Activated gamma-delta T cell treated with anti-CD3 and anti-CD28 coated beads, Interleukin-2, amount 50 U/mL, for 16 hours (primary cell): Measurements from ENCODE around the gene MICAL3.

Experiments used
- DNase-seq: peaks from one replicate; pipeline ENCODE4 v3.0.0-alpha.2; 2020; ENCODE audit warnings: low read depth

The MICAL3 gene

DNA sequence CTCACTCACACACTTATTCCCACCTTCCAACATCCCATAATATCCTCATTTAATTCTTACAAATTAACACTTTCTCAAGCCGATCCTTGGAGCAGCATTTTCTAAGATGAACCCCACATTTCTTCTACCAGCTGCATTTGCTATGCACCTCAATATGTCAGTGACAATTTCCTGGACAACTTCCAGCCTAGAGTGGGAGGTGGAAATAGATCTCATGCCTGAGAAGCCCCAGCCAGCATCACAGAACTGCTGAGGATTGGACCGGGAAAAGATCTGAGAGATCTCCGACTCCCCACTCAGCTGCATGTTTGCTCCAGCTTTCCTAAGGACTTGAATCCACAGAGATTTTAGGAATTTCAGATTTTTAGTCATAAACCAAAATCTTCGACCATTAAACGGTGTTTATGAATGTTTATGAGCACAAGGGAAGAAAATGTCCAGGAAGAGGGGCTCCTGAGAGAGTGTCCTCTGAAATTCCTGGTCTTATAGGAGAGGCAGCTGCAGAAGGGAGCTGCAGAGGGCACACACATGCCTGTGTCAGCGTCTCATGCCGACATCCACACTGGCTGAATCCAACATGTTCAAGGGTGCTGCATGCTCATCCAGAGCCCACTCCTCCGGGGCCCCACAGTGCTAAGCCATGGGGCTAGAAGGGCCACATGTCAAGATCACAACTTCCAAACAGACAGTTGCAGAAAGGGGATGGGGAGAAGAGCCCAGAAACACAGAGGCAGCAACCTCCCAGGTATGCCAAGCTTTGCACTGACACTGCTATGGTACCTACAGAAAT lies 68.6 kb downstream of the MICAL3 start:
- DNase-seq: no peak

DNA sequence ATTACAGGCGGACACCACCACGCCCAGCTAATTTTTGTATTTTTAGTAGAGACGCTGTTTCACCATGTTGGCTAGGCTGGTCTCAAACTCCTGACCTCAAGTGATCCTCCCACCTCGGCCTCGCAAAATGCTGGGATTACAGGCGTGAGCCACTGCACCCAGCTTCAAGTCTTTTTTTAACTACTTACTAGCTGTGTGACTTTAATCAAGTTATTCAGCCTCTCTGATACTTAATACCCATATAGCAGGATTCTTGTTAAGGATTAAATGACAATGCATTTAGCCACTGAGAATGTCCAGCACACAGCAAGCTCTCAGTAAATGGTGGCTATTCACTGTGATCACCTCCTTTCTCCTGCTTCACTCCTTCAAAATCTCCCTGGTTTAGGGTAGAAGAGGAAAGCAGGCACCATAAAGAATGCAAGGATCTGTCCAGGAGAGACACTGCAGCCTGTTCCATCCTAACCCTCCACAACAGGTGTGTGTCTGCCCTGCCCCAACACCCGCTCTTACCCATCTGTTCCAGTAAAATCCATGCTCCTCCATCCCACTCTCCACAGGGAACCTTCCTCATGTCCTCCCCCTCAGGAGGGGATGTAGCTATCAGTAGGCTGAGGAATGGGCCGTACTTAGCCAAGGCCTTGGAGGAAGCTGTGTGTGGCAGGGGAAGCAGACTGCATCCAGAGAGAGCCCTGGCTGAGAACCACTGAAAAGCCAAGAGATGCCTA lies 69.3 kb downstream of the MICAL3 start:
- DNase-seq: no peak

DNA sequence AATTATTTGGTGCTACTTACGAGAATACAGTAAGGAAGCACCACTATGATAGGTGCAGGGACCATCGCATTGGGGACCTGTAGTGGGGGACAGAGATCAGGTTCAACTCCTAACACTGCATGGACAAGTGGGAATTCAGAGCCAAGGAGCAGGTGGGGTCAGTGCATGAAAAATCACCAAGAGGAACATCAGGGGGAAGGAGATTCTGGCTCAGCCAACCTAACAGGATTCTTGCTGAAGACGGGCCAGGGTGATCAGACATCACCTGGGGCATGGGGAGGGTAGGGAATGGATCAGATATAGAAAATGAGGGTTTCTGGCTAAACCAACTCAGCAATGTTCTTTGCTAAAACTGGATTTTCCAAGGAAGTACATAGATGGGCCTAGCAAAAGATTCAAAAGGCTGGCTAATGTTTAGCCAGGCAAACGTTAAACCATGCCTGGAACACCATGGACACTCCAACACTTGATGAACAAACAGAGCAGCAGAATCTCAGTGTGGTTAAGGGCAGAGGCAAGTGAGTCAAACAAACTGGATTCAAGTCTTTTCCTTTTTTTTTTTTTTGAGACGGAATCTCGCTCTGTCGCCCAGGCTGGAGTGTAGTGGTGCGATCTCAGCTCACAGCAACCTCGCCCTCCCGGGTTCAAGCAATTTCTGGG lies 70.0 kb downstream of the MICAL3 start:
- no peak for DNase-seq

DNA sequence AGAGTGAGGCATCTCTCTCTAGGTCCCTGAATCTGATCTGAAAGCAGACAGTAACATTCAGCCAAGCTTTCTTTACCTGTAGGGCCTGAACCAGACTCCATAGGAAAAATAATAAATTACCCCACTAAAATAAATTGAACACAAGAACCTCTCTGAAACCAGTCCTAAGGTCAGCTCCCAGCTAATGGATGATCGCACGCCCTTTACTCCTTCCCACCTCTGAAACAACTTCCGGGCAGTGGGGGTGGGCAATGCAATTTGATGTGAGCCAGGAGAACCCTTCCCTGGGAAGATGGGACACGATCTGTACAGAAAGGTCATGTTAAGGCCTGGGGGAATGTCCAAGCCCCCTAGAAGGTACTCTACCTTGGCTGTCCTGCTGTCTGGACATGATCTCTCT lies 71.2 kb downstream of the MICAL3 start:
- DNase-seq: no peak

DNA sequence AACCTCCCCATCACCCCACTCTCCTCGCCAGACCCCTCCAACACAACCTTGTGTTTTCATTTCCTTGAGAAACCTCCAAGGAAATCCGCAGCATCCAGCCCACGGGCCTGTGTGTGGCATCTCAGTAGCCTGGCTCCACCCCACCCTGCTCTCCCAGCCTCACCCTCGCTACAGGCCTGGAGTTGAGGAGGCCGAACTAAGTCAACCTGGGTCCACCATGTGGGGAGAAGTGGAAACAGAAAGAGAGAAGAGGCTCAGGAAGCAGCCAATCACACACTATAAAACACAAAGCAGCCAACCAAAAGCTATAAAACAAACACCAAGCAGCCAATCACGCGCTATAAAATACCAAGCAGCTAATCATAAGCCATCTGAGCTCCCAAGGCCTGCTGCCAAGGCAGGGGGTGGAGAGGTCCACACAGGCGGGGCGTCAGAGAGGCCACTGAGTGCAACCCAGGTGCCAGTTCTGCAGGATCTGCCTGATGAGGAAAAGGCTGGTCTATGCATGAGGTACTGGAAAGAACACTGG lies 72.0 kb downstream of the MICAL3 start:
- no peak for DNase-seq

DNA sequence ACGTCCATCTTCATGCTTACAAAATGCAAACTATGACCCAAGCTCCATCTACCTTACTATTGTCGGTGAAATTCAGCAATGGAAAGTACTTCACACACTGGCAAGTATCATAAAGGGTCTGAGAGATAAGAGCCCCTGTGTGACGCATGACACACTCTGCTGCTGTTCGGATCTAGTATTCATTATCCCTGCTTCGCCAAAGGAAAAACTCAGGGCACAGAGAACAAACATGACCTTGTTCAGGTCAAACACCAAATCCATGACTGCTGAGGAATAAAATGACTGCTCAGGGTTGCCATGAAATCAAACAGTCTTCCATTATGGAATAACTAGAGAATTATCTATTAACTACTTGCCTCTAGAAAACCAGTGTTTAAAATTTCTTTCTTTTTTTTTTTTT lies 73.0 kb downstream of the MICAL3 start:
- DNase-seq: no peak

DNA sequence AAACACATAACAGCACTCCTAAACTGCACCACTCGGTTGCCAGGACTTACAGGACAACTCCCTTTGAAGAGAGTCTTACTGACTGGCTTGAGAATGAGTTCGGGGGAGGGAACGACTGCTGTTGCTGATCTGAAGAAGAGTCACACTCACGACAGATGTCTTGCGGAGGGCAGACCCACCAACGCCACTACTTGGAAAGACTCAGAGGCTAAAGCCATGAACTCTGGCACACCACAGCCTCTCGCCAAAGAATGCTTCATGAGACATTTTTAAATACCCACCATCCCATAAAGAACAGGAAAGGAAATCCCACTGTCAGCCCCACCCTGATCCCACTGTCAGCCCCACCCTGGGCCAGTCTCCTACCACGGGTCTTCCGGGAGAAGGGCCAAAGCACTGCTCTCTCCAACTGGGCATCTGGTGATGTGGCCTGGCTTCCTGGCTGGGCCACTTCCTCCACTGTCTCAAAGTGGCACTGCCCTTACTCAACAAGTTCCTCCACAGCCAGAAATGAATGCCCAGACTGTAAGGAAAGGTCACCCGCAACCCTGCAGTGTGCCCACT lies 73.6 kb downstream of the MICAL3 start:
- DNase-seq: no peak

DNA sequence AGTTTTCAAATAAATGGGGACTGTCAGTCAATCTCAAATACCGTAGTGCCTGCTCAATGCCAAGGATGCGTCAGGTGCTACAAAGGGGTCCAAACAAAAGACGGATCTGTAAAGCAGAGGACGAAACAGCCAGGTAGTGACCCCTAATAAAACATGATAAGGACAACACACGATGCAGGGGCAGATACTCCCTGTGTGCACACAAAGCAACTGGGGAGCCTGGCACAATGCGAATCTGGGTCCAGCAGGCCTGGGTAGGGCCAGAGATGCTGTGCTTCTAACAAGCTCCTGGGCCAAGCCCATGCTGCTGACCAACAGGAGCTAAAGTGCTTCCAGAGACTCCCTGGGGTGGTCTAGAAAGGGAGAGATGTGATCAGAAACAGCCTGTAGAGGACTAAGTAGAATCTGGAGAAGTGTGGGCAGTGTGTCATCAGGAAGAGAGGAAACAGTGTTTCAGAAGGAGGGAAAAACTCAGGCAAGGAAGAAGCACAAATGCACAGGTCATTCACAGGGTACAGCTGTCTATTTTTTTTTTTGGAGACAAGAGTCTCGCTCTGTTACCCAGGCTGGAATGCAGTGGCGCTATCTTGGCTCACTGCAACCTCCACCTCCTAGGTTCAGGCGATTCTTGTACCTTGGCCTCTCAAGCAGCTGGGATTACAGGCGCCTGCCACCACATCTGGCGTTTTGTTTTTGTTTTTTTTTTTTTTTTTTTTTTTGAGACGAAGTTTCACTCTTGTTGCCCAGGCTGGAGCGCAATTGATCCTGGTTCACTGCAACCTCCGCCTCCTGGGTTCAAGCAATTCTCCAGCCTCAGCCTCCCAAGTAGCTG lies 74.5 kb downstream of the MICAL3 start:
- DNase-seq: no peak

DNA sequence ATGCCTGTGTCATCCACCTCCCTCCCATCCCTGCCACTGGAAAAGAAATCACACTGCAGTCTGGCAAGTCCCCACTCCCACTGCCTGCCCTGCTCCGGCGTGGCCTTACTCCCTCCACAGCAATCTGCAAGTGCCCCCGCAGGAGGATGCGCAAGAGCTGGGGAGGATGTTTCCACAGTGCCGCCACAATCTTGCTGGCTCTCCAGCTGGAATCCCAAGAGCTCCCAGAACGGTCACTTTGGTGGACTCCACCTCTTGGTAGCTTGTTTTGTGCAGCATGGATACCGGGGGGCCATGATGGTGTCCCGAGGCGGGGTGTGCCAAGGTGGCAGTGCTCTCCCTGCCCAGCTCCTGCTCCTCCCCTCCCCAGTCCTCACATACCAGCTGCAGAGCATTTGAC lies 76.3 kb downstream of the MICAL3 start:
- no peak for DNase-seq

DNA sequence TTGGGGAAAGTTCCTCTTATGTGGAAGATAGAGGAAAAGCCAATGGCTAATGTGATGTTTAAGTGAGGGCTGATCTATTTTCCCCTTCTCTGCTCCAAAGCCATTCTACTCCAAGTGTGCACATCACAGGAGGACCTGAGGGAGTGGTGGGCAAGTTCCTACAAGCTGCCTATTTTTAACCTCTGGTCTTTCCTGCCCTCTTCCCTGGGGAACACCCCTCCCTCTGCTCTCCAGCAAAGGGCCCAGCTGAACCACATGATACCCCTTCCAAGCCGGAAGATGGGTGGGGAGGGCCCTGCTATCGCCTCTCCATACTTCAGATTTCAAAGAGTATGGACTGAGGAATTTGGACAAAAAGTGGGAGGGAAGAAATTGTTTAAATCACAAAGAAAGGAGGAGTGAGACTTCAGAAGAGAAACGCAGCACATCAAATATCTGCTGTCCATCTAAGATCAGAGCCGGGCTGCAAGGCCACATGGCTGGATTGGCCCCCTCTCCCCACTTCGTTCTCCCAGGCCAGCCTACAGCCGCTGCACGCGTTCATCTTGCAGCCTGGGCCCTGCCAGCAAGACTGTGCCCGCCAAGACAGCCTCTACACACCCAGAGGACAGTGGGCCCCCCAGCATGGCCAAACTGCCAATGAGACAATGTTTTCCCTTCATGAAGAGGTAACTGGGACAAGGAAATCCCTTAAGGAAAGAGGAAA lies 77.5 kb downstream of the MICAL3 start:
- no peak for DNase-seq

DNA sequence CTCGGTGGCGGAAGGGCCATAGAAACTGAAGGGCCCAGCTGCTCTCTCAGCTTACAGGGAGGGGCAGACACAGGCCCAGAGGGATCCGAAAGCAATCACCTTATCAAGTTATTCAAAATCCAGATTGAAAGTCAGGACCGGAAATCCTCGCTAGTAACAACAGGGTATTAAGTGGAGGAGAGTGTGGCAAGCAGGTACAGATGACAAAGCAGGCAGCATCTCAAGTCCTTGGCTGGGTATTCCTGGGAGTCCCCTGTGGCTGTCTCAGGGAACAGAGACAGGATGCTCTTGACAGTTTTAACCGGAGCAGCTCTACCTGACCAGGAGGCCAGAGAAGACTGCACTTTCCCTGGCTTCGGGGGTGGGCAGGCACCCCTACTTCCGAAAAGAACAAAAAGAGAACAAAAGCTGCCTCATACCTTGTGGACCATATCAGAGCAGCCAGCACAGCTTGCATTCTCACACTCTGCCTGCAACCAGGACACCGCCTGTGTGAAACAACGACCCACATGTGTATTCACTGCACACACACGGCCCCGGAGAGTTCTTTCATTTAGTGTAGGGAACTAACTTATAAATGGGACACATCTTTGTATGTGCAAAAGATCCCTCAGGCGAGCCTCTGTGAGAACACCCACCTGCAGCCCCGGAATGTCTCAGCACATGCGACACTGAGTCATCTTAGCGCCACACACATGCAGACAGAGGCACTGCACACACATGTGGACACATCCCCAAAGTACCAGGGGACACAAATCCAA lies 78.3 kb downstream of the MICAL3 start:
- no peak for DNase-seq

DNA sequence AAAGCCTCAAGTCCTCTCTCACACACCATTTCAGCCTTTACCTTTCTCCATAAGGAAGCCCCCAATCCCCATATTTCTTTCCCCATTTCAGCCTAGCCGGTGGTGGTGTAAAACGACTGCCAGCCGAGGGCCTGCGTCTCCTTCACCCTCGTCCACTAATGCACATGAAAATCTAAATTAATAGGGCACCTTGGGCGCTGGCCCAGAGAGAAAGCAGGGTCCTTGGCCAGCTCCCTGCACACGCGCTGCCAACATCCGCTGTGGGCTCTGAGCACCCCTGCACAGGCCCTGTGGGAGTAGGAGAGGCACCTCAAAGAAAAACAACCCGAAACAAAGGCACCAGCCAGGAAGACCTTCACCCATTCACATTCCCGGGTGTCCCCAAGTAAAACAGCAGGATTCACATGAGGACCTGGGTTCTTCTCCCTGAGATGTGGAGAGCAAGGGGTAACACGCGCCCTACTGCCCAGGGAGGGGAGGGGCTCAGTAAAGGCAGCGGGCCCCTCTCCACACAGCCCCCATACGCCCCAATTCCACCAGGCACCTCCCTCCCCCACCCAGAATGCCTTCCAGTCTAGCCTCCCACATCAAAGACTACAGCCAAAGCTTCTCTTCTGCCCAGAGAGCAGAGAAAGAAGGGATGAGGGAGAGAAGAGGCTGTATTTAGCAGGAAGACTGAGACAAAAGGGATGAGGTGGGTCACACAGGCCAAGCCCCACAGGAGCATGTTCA lies 79.0 kb downstream of the MICAL3 start:
- DNase-seq: no peak

DNA sequence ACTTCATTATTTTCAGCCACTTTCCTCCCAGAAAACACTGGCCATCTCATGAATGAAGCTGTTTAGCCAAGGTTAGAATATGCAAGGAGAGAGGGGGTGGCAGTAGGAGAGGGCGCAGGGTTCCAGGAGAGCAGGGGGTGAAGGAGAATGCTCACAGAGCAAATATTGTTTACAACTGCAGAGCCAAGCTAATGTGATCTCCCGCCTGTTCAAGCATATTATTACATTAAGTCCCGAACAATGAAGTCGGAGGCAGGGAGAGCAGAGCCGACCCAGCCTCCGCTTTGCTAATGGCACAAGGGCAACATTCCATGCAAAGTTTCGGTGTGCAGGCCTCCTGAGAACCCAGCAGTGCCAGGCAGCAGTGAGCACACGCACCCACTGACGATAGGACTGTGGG lies 80.1 kb downstream of the MICAL3 start:
- DNase-seq: no peak

DNA sequence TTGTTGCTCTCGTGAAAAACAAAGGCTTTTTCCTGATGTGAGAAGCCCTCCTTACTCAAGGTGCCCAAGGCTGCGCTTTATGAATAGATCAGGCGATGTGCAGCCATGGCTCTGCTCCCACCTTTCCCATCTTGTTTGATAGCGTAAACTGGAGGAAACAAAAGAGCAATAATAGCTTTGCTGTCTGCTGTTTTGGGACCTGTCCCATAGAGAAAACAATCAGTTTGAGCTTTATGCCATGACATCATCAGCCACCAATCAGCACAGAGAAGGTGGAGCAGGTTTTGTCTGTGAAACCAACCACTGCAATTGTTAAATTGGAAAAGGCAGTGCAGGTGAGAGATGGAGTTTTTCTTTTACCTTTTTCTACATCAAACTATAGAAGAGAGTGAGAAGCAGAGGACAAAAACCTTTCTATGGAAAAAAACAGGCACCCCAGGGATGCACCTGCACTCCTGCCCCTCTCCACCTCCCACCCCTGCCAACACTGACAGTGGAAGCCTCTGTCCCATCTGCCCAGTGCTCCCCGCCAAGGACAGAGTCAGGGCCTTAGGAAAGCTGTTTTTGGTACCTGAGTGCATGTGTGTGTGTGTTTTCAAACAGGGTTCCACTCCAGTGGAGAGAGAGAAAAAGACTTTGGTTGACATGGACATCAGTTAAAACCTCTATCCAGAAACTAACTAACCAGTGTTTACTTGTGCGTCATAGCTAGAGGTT lies 80.7 kb downstream of the MICAL3 start:
- DNase-seq: no peak

DNA sequence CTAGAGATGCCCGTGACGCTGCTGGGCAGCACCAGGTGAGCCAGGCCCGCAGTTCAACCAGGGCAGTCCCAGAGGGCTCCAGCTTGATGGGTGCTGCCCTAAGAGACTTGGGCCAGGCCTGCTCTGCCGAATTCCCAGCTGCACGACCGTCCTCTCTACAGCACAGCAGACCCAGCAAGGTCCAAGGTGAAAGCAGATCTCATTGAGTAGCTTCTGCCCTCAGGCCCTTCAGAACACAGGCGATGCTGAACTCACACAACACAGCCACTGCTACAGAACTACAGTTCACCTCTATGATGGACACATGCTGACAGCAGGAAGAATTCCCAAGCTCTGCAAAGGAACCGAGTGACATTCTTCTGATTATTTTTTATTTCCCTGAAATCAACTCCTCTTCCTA lies 81.6 kb downstream of the MICAL3 start:
- no peak for DNase-seq

DNA sequence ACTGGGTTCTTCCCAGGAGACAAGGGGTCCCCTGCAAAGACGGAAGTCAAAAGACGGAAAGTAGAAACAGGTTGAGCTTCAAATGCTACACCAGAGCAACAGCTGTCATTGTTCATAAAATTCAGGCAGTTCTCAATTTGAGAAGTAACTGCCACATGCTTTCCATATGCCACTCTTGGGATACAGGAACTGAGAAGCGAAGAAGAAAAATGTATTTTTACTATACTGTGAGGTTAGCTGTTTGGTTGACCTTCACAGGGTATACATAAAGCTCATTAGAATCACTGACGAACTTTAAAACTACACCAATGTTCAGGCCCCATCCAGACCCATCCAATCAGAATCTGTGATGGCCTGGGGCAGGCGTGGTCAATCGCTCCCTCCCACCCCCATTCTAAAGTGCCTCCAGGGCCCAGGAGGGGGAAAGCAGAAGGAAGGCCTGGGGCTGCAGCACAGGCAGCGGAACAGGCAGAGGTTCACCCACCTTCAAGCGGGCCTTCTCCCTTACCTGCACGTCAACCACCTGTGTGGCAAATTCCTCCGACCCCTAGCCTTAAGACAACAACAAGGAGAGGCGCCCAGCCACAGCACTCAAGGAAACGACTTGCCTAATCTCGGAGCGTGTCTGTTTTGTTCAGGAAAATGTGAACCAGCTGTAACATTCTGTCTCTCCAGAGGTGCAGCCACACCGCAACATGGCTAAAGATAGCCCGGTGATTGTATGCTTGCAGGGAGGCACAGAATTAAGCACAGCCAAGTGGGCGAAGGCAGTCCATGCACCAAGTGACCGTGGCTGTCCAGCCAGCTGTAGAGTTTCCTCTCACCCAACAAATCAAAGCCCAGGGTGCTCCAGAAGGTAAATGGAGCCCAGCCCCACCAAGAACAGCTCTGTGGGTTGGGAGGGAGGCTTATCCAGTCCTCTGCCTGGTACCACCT lies 82.6 kb downstream of the MICAL3 start:
- no peak for DNase-seq

DNA sequence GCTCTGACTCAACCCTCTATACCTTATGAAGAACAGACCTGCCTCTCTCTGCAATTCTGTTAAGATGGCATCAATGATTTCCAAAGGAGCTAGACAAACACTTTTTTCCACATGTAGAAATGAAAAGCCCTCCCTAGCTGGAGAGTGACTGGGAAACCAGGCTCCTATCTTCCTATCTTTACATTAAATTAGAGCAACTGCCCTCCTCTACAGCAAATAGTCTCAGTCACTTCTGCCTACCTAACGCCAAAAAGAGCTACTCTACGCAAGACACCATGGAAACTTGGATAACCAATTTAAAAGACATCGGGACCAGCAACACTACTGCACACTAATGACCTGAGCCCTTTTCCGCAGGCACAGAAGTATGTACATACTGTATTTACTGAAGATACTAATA lies 84.8 kb downstream of the MICAL3 start:
- no peak for DNase-seq

DNA sequence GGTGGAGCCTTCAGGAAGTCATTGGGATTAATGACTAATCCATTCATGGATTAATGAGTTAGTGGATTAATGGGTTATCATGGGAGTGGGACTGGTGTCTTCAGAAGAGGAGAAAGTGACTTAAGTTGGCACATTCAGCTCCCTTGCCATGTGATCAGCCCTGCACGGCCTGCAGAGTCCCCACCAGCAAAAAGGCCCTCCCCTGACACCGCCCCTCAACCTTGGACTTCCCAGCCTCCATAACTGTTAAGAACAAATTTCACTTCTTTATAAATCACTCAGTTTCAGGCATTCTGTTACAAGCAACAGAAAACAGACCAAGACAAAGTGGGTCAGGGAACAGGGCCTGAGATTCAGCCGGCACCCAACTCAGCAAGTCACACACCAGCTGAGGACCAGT lies 85.3 kb downstream of the MICAL3 start:
- no peak for DNase-seq
